Kidney epithelial cell (primary cell): ENCODE results near the gene OSGEP. TPM values are rescaled to one million over a fixed set of nuclear protein-coding genes. Genes with fewer than 3 reads are reported as not detected.

Experiments used
- DNase-seq: peaks from one replicate; pipeline ENCODE4 v3.0.0-alpha.2; 2010; ENCODE audit warnings: low read depth
- H3K27me3 ChIP-seq: 2 replicates; pipeline ENCODE4 v1.6.0; 2011; ENCODE audit warnings: low read length; ENCODE audit not compliant: control insufficient read depth, insufficient read depth
- H3K36me3 ChIP-seq: 2 replicates; pipeline ENCODE4 v1.5.1; 2011; ENCODE audit warnings: low read length; ENCODE audit not compliant: control insufficient read depth, insufficient read depth
- H3K4me3 ChIP-seq: 2 replicates; pipeline ENCODE4 v1.5.1; 2011; ENCODE audit warnings: low read depth, mild to moderate bottlenecking, control low read depth, low read length
- CTCF ChIP-seq: IDR thresholded peaks from 2 replicates; pipeline ENCODE4 v1.5.1; 2011; ENCODE audit warnings: mild to moderate bottlenecking, moderate library complexity, low read length, control low read depth, inconsistent platforms; ENCODE audit not compliant: insufficient read depth, poor library complexity, severe bottlenecking
- total RNA-seq: library from RNA; depleted of rRNA; stranded (reverse); fragments of >200 nt; gene quantifications from 2 replicates; pipeline ENCODE4 v1.2.3, GENCODE V29; 2015

The OSGEP gene
- total RNA-seq, 1 donor from 2014 or later, result 46.6 TPM

- H3K4me3 ChIP-seq, result no peak overlapping the region
- TF ChIP-seq CTCF, result no peak
- H3K27me3 ChIP-seq, result no peaks in the 10 kb centered on the region
- no peaks in the 10 kb centered on the region for H3K36me3 ChIP-seq
- DNase-seq, result no peak
Observed at GRCh38 chr14:20478894-20479293, 24.3 kb upstream of the OSGEP start.

- TF ChIP-seq CTCF, result no peak
- Histone ChIP-seq H3K27me3 (no peaks in the 10 kb centered on the region), H3K36me3 (no peaks in the 10 kb centered on the region), H3K4me3 (no peak overlapping the region)
- no peak for DNase-seq
Observed at GRCh38 chr14:20477211-20477876, 22.7 kb upstream of the OSGEP start.

GRCh38 chr14:20476776-20477175 lies 22.2 kb upstream of the OSGEP start:
- Histone ChIP-seq H3K36me3 (no peaks in the 10 kb centered on the region), H3K27me3 (no peaks in the 10 kb centered on the region), H3K4me3 (no peak overlapping the region)
- no peak for DNase-seq
- no peak for TF ChIP-seq CTCF

GRCh38 chr14:20472536-20473169 lies 18.0 kb upstream of the OSGEP start:
- no peak for TF ChIP-seq CTCF

GRCh38 chr14:20470603-20470901 lies 15.9 kb upstream of the OSGEP start:
- no peak for TF ChIP-seq CTCF
- DNase-seq, result no peak
- H3K36me3 ChIP-seq, result no peaks in the 10 kb centered on the region
- peak overlapping the region; percentile 86 for H3K4me3 ChIP-seq
- H3K27me3 ChIP-seq, result no peaks in the 10 kb centered on the region

More at GRCh38 chr14:20472536-20473169, 18.0 kb upstream of the OSGEP start:
- no peaks in the 10 kb centered on the region for H3K27me3 ChIP-seq
- H3K4me3 ChIP-seq, result no peak overlapping the region
- H3K36me3 ChIP-seq, result no peaks in the 10 kb centered on the region
- no peak for DNase-seq
